ENCODE results near the gene ZDHHC3.

Gene ZDHHC3

GRCh38 chr3:44890258-44890657, 85.7 kb downstream of the ZDHHC3 start:
- Histone ChIP-seq H3K9me3 (ENCODE audit: insufficient read depth, low read length) (no peaks in the 10 kb centered on the region), H3K27me3 (ENCODE audit: low read depth, low read length) (peaks cover 3% of the 10 kb centered on the region; the same call in 1 of the 2 replicates), H3K4me2 (ENCODE audit: low read length) (peak overlapping the region; percentile 30; the same call in 1 of the 2 replicates), H3K27ac (ENCODE audit: low read length) (no peak overlapping the region), H3K9ac (ENCODE audit: low read length) (no peak overlapping the region), H2AFZ (ENCODE audit: low read depth, low read length) (no peak overlapping the region), H4K20me1 (ENCODE audit: insufficient read depth, low read length) (no peaks in the 10 kb centered on the region), H3K4me3 (ENCODE audit: low read length) (no peak overlapping the region), H3K4me1 (ENCODE audit: low read length) (peaks cover 19% of the 10 kb centered on the region), H3K79me2 (ENCODE audit: low read length) (no peaks in the 10 kb centered on the region), H3K36me3 (replicated peaks; ENCODE audit: low read depth, low read length) (no peaks in the 10 kb centered on the region)
- TF ChIP-seq CTCF (IDR thresholded peaks at IDR 0.05; ENCODE audit: low read depth, low read length) (no peak), EZH2phosphoT487 (IDR thresholded peaks at IDR 0.05; ENCODE audit: low read depth) (no peak)

GRCh38 chr3:44887101-44887500, 88.9 kb downstream of the ZDHHC3 start:
- H3K4me2 ChIP-seq (ENCODE audit: low read length): no peak overlapping the region
- no peak overlapping the region for H3K9ac ChIP-seq (ENCODE audit: low read length)
- peaks cover 10% of the 10 kb centered on the region; the same call in 1 of the 2 replicates for H3K27me3 ChIP-seq (ENCODE audit: low read depth, low read length)
- H3K4me3 ChIP-seq (ENCODE audit: low read length): no peak overlapping the region
- H3K36me3 ChIP-seq (replicated peaks; ENCODE audit: low read depth, low read length): no peaks in the 10 kb centered on the region
- H3K79me2 ChIP-seq (ENCODE audit: low read length): no peaks in the 10 kb centered on the region
- TF ChIP-seq EZH2phosphoT487 (IDR thresholded peaks at IDR 0.05; ENCODE audit: low read depth) (no peak), CTCF (IDR thresholded peaks at IDR 0.05; ENCODE audit: low read depth, low read length) (no peak)
- no peaks in the 10 kb centered on the region for H3K9me3 ChIP-seq (ENCODE audit: insufficient read depth, low read length)
- no peak overlapping the region for H3K27ac ChIP-seq (ENCODE audit: low read length)
- H2AFZ ChIP-seq (ENCODE audit: low read depth, low read length): no peak overlapping the region
- no peaks in the 10 kb centered on the region for H4K20me1 ChIP-seq (ENCODE audit: insufficient read depth, low read length)
- peaks cover 19% of the 10 kb centered on the region for H3K4me1 ChIP-seq (ENCODE audit: low read length)

- Histone ChIP-seq H3K9me3 (ENCODE audit: insufficient read depth, low read length) (no peaks in the 10 kb centered on the region), H3K4me2 (ENCODE audit: low read length) (no peak overlapping the region), H2AFZ (ENCODE audit: low read depth, low read length) (no peak overlapping the region)
Measured at GRCh38 chr3:44886561-44886960, 89.4 kb downstream of the ZDHHC3 start.

GRCh38 chr3:44885618-44886017, 90.4 kb downstream of the ZDHHC3 start:
- no peak overlapping the region for H3K9ac ChIP-seq (ENCODE audit: low read length)
- H4K20me1 ChIP-seq (ENCODE audit: insufficient read depth, low read length): no peaks in the 10 kb centered on the region
- no peaks in the 10 kb centered on the region for H3K79me2 ChIP-seq (ENCODE audit: low read length)
- TF ChIP-seq CTCF (IDR thresholded peaks at IDR 0.05; ENCODE audit: low read depth, low read length) (no peak), EZH2phosphoT487 (IDR thresholded peaks at IDR 0.05; ENCODE audit: low read depth) (no peak)
- no peak overlapping the region for H3K27ac ChIP-seq (ENCODE audit: low read length)
- no peak overlapping the region for H3K4me3 ChIP-seq (ENCODE audit: low read length)
- no peaks in the 10 kb centered on the region for H3K36me3 ChIP-seq (replicated peaks; ENCODE audit: low read depth, low read length)
- H3K9me3 ChIP-seq (ENCODE audit: insufficient read depth, low read length): no peaks in the 10 kb centered on the region
- H3K27me3 ChIP-seq (ENCODE audit: low read depth, low read length): peaks cover 10% of the 10 kb centered on the region; the same call in 1 of the 2 replicates
- H3K4me2 ChIP-seq (ENCODE audit: low read length): no peak overlapping the region
- H2AFZ ChIP-seq (ENCODE audit: low read depth, low read length): no peak overlapping the region
- H3K4me1 ChIP-seq (ENCODE audit: low read length): peaks cover 14% of the 10 kb centered on the region

More at GRCh38 chr3:44886561-44886960, 89.4 kb downstream of the ZDHHC3 start:
- H3K27ac ChIP-seq (ENCODE audit: low read length): no peak overlapping the region
- no peak overlapping the region for H3K4me3 ChIP-seq (ENCODE audit: low read length)
- peaks cover 19% of the 10 kb centered on the region for H3K4me1 ChIP-seq (ENCODE audit: low read length)
- H4K20me1 ChIP-seq (ENCODE audit: insufficient read depth, low read length): no peaks in the 10 kb centered on the region
- peaks cover 10% of the 10 kb centered on the region; the same call in 1 of the 2 replicates for H3K27me3 ChIP-seq (ENCODE audit: low read depth, low read length)
- TF ChIP-seq EZH2phosphoT487 (IDR thresholded peaks at IDR 0.05; ENCODE audit: low read depth) (no peak), CTCF (IDR thresholded peaks at IDR 0.05; ENCODE audit: low read depth, low read length) (no peak)
- H3K36me3 ChIP-seq (replicated peaks; ENCODE audit: low read depth, low read length): no peaks in the 10 kb centered on the region
- no peak overlapping the region for H3K9ac ChIP-seq (ENCODE audit: low read length)
- no peaks in the 10 kb centered on the region for H3K79me2 ChIP-seq (ENCODE audit: low read length)

Data from OCI-LY3 (cell line).